Measurements from ENCODE around the gene NPAT. TPM values are rescaled to one million over a fixed set of nuclear protein-coding genes. Genes with fewer than 3 reads are reported as not detected.

Gene NPAT
- total and polyA plus RNA-seq, 9 of the 15 experiments (the other 6 are each of a cell fraction or from before 2014, with no cell fraction given) = 8.8 to 30.0 (median 22.1) TPM

- TF ChIP-seq ETV6 (IDR thresholded peaks at IDR 0.05; ENCODE audit: borderline replicate concordance in 1 of 2, low read depth in 2 of 2, low read length in 1 of 2) (peak in 1 of 2 experiments; percentile 25; a peak in 1 of 4 replicates), ETV6 (CRISPR knock-in tag; IDR thresholded peaks at IDR 0.05; ENCODE audit: borderline replicate concordance) (no peak), DNMT1 (IDR thresholded peaks at IDR 0.05) (no peak), RCOR1 (IDR thresholded peaks at IDR 0.05; ENCODE audit: borderline replicate concordance in 1 of 2, low read depth in 2 of 2, low read length in 2 of 2) (peak in 1 of 2 experiments; percentile 98; a peak in 3 of 4 replicates), NELFE (IDR thresholded peaks at IDR 0.05; ENCODE audit: insufficient read depth, insufficient read length) (no peak), HNRNPLL (IDR thresholded peaks at IDR 0.05; ENCODE audit: low read depth, low read length, poor library complexity, severe bottlenecking) (no peak), ZMIZ1 (IDR thresholded peaks at IDR 0.05; ENCODE audit: low read depth in 2 of 2, low read length in 2 of 2) (peak in 1 of 2 experiments; percentile 75; a peak in 2 of 4 replicates), ZNF41 (CRISPR knock-in tag; conservative IDR thresholded peaks at IDR 0.05) (no peak), ZNF263 (CRISPR knock-in tag; IDR thresholded peaks at IDR 0.05; ENCODE audit: borderline replicate concordance) (peak; percentile 82), ELK3 (CRISPR knock-in tag; IDR thresholded peaks at IDR 0.05) (no peak), PYGO2 (tag; IDR thresholded peaks at IDR 0.05) (0 out of 2 replicates have a peak, but pooled peaks have one; percentile 56), ZNF354B (CRISPR knock-in tag; IDR thresholded peaks at IDR 0.05) (no peak), E2F6 (IDR thresholded peaks at IDR 0.05; ENCODE audit: borderline replicate concordance in 1 of 2, extremely low read depth in 1 of 2, insufficient read depth in 1 of 2, insufficient read length in 1 of 2, low read depth in 1 of 2, low read length in 1 of 2, poor library complexity in 1 of 2, severe bottlenecking in 1 of 2) (no peak), ZNF436 (CRISPR knock-in tag; IDR thresholded peaks at IDR 0.05) (no peak), ZNF431 (CRISPR knock-in tag; IDR thresholded peaks at IDR 0.05) (no peak; the same call in 1 of the 2 replicates), HMG20B (CRISPR knock-in tag; IDR thresholded peaks at IDR 0.05) (no peak), LEF1 (IDR thresholded peaks at IDR 0.05) (peak; percentile 78), POLR2B (IDR thresholded peaks at IDR 0.05; ENCODE audit: low read depth, partially characterized antibody) (peak; percentile 0), NR1H2 (CRISPR knock-in tag; IDR thresholded peaks at IDR 0.05) (no peak), TAF15 (IDR thresholded peaks at IDR 0.05; ENCODE audit: low read depth, low read length) (no peak)
These were observed 1.1 kb upstream of the NPAT start (continued) for GRCh38 chr11:108223348-108224149.

Measured in K562 (cell line).